Jurkat, Clone E6-1 (cell line): ENCODE results near the gene ATF7IP2.

Experiments
- DNase-seq: peaks from one replicate; pipeline ENCODE4 v3.0.0-alpha.2; 2011; ENCODE audit warnings: low read depth, low spot score
- H3K4me3 ChIP-seq: 2 replicates; pipeline ENCODE4 v1.5.1; 2011; ENCODE audit warnings: mild to moderate bottlenecking, low read length, control low read depth, moderate library complexity

The ATF7IP2 gene

DNA sequence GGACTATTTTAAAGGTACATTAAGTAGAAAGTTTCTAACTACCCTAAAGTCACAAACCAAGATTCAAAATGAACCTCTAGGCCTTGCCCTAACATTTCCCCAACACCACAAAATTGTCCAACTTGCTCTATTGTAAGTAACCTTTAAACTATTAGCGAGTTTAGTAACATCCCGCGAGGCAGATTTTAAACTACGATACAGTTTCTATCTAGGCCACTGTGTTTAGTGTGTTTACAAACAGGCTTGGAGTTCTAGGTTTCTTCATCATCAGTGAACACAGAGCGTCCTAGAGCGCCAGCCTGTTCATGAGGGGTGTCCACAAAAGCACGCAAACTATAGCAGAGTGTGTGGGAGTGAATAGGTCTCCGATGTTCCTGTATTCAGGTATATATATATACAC is 142.8 kb downstream of the ATF7IP2 start:
- no peak for DNase-seq
- H3K4me3 ChIP-seq, result no peak overlapping the region

DNA sequence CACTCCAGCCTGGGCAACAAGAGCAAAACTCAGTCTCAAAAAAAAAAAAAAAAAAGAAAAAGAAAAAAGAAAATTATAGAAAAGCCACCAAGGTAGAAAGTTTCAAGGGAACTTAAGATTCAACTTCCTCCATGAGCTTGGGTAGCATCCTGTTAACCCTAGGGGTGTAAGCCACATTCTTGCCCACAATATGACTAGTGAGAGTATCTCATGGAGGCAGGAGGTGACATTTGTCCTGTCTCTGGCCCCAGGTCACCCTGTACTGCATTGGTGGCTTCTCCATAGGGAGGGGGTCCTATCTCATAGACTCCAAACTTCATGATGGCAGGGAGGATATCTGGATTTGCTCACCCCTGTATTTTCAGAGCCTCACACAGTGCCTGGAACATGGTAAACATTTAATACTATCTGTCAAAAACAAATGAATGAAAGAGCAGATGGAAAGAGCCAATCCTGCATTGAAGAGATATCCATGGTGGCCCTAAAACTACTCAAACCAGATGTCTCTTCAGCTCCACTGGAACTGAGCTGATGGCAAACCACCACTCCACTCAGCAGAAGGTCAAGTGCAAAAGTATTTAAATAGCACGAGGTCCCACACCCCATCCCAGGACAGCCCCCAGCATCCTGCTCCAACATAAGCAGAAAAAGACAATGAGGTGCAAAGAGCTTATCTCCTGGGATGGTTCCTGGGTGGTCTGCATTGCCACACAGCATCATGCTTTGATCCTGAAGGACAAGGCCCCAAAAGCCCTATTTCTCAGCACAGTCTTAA is 144.2 kb downstream of the ATF7IP2 start:
- DNase-seq, result no peak
- H3K4me3 ChIP-seq, result no peak overlapping the region

DNA sequence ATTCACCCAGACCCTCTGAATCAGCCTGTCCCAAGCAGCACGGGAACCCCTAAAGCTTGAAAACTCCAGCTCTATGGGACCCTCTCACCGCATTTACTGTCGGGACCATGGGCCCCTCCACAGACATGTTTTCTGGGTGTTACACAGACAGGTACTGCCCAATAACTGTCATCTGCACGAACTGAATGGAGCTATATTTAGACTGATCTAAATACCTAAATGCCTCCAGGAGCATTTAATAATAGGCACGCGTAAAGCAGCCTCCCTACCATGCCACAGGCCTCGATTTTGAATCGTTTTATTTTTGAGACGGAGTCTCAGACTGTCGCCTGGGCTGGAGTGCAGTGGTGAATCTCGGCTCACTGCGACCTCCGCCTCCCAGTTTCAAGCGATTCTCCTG is 144.8 kb downstream of the ATF7IP2 start:
- DNase-seq, result no peak
- no peak overlapping the region for H3K4me3 ChIP-seq

DNA sequence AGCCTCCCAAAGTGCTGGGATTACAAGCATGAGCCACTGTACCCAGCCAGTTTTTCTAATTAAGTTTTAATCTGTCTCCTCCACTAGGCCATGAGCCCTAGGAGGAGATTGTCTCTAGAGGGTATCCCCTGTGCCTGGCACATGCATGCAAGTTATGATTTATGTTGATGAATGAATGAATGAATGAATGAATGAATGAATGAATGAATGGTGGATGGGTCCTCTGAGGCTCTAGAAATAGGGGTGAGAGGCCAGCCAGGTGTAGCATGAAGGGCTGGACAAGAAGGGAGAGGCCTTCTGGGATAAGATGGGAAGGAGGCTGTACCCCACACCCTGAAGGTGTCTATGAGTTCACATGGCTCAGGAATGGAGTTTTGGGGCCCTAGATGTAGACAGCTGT is 145.7 kb downstream of the ATF7IP2 start:
- no peak overlapping the region for H3K4me3 ChIP-seq
- no peak for DNase-seq
